ENCODE results near the gene TDRD6. TPM values are rescaled to one million over a fixed set of nuclear protein-coding genes. Genes with fewer than 3 reads are reported as not detected.

TDRD6 gene
- total RNA-seq, 1 experiment from 2014 or later: 0.02 TPM

- H3K18ac ChIP-seq (ENCODE audit: insufficient read length, low read depth, low read length): no peak overlapping the region
- H3K56ac ChIP-seq (ENCODE audit: insufficient read length, low read depth, low read length): no peak overlapping the region
- H3K4ac ChIP-seq (ENCODE audit: low read depth, low read length): no peak overlapping the region
- Mint-ChIP-seq H3K4me1 (peaks cover 12 to 18% of the 10 kb centered on the region in 2 experiments), H3K36me3 (ENCODE audit: insufficient read depth in 1 of 3, low read depth in 3 of 3) (no peaks in the 10 kb centered on the region; a peak in 1 of 7 replicates), H3K4me3 (peak overlapping the region in 1 of 2 experiments; percentile 45; a peak in 1 of 5 replicates), H3K27me3 (ENCODE audit: low read depth) (peaks cover 20% of the 10 kb centered on the region), H3K27ac (0 out of 7 replicates have a peak overlapping the region, but pooled peaks of 1 of the 3 experiments have one; percentile 6), H3K9me3 (no peaks in the 10 kb centered on the region)
- H4K8ac ChIP-seq (replicated peaks; ENCODE audit: insufficient read length, low read depth, low read length): no peak overlapping the region
- H3K4me2 ChIP-seq (ENCODE audit: insufficient read depth, insufficient read length, low read length): no peak overlapping the region
- no peak overlapping the region for H3K27ac ChIP-seq (ENCODE audit: insufficient read length, low read depth, low read length)
- H3K9me3 ChIP-seq (ENCODE audit: control insufficient read depth, low read depth, low read length): no peaks in the 10 kb centered on the region
- peak; percentile 81 for DNase-seq
- no peak overlapping the region for H2BK12ac ChIP-seq (ENCODE audit: insufficient read length, low read depth, low read length)
- no peaks in the 10 kb centered on the region for H3K23me2 ChIP-seq (ENCODE audit: insufficient read length, low read depth, low read length, poor library complexity, severe bottlenecking)
- no peak overlapping the region for H3K9ac ChIP-seq (ENCODE audit: extremely low read depth, insufficient read length, low read length)
- no peak overlapping the region for H2BK120ac ChIP-seq (ENCODE audit: low read depth, low read length, poor library complexity, severe bottlenecking)
- TF ChIP-seq CTCF (conservative IDR thresholded peaks at IDR 0.05): peak; percentile 83
- H2AK5ac ChIP-seq (ENCODE audit: insufficient read length, low read length): no peak overlapping the region
- no peak overlapping the region for H3K14ac ChIP-seq (ENCODE audit: insufficient read depth, low read length)
- H2BK15ac ChIP-seq (ENCODE audit: low read depth, low read length): no peak overlapping the region
- H2AFZ ChIP-seq (ENCODE audit: low read length): no peak overlapping the region
- no peak overlapping the region for H4K91ac ChIP-seq (ENCODE audit: insufficient read length, low read depth, low read length)
- no CpG with 5 or more reads among the region's 6 CpGs for WGBS (ENCODE audit: extremely low coverage, insufficient read length, low lambda C conversion rate)
- no peaks in the 10 kb centered on the region for H3K79me2 ChIP-seq (ENCODE audit: insufficient read depth, low read length)
- no peaks in the 10 kb centered on the region for H3K79me1 ChIP-seq (ENCODE audit: insufficient read depth, low read depth, low read length, poor library complexity, severe bottlenecking)
- no peak overlapping the region for H3T11ph ChIP-seq (ENCODE audit: low read length)
- no peak overlapping the region for H4K5ac ChIP-seq (ENCODE audit: insufficient read length, low read depth, low read length)
- H3K27me3 ChIP-seq (ENCODE audit: insufficient read depth, low read length): no peaks in the 10 kb centered on the region; the same call in 1 of the 2 replicates
- no peak overlapping the region for H2BK5ac ChIP-seq (ENCODE audit: insufficient read length, low read length)
- no peaks in the 10 kb centered on the region for H3K4me1 ChIP-seq (ENCODE audit: insufficient read depth, low read length)
- H2BK20ac ChIP-seq (ENCODE audit: low read depth, low read length, poor library complexity, severe bottlenecking): no peak overlapping the region
- H4K20me1 ChIP-seq (ENCODE audit: control insufficient read depth, insufficient read depth, insufficient read length): no peaks in the 10 kb centered on the region
- no peak overlapping the region for H3K23ac ChIP-seq (ENCODE audit: insufficient read length, low read depth, low read length)
Observed at GRCh38 chr6:46655803-46656202, 31.9 kb upstream of the TDRD6 start.
